Esophagus squamous epithelium (tissue), 5 donors: Measurements from ENCODE around the gene IGF1R. TPM values are rescaled to one million over a fixed set of nuclear protein-coding genes. Genes with fewer than 3 reads are reported as not detected.

Experiments
- DNase-seq: peaks from one replicate; lab custom pipeline; 2025; lab: John Stamatoyannopoulos, UW
- H3K27ac ChIP-seq, 4 donors: fragments of 200-600 bp; sonication (generic); one replicate each; pipeline ENCODE4 v1.5.1; 2016 to 2019; ENCODE audit warnings: mild to moderate bottlenecking in 1 of 4
- H3K27me3 ChIP-seq, 4 donors: fragments of 200-600 bp; sonication (generic); 1 replicate in 3 of 4; 2 replicates in 1 of 4; pipeline versions ENCODE4 v1.5.1 to v1.6.0; 2017 to 2021; ENCODE audit warnings: antibody characterized with exemption in 1 of 4
- H3K36me3 ChIP-seq, 3 donors: fragments of 200-600 bp; sonication (generic); one replicate each; pipeline ENCODE4 v1.5.1; 2016 to 2019
- H3K4me1 ChIP-seq, 3 donors: fragments of 200-600 bp; sonication (generic); one replicate each; pipeline ENCODE4 v1.5.1; 2017 to 2019
- H3K4me3 ChIP-seq, 4 donors: fragments of 200-600 bp; sonication (generic); 1 replicate in 3 of 4; 2 replicates in 1 of 4; pipeline ENCODE4 v1.5.1; 2016 to 2019; ENCODE audit warnings: mild to moderate bottlenecking in 2 of 4, moderate library complexity in 1 of 4
- H3K9me3 ChIP-seq, 3 donors: fragments of 200-600 bp; sonication (generic); one replicate each; pipeline ENCODE4 v1.5.1; 2016 to 2019
- CTCF ChIP-seq, 6 experiments: fragments of 450-650 bp in 4 of 6; fragments of 200-600 bp in 2 of 6; sonication (generic) in 2 of 6; IDR thresholded peaks; one replicate each; pipeline ENCODE4 v1.5.1; 2016 to 2019; ENCODE audit warnings: antibody characterized with exemption in 6 of 6, mild to moderate bottlenecking in 4 of 6, moderate library complexity in 4 of 6
- POLR2A ChIP-seq, 4 donors: fragments of 450-650 bp; IDR thresholded peaks; one replicate each; pipeline ENCODE4 v1.6.1; 2017; ENCODE audit warnings: antibody characterized with exemption in 4 of 4, mild to moderate bottlenecking in 4 of 4, moderate library complexity in 3 of 4
- WGBS, 2 donors: methylation state at CpG; one replicate each; pipeline ENCODE4 v1.1.5; 2018; 5-methylcytosine and 5-hydroxymethylcytosine counted together
- intact Hi-C: fragments of 100-400 bp; cut with DNase I; formaldehyde crosslinking; loops from one replicate; pipeline ENCODE4 v1.15.0; 2022
- total RNA-seq, 4 donors: library from RNA; depleted of rRNA; stranded (reverse); fragments of >200 nt; gene quantifications; one replicate each; pipeline ENCODE4 v1.1.0, GENCODE V29; 2016
- donor health status: DM: yes; HTN: yes; CAD: no.

Gene IGF1R
- total RNA-seq, 4 donors from 2014 or later = 20.5 to 54.8 (median 40.4) TPM

GRCh38 chr15:98873441-98874218 is 225.3 kb downstream of the IGF1R start:
- intact Hi-C loops = no loop called here
- H3K4me3 ChIP-seq = peak overlapping the region in 1 of 4 donors; percentile 14
- TF ChIP-seq CTCF (IDR thresholded peaks at IDR 0.05) (no peak), POLR2A (IDR thresholded peaks at IDR 0.05) (no peak)
- WGBS, 2 donors = 14 to 27% methylated on average over 12 of the region's 12 CpGs
- no peaks in the 10 kb centered on the region for H3K9me3 ChIP-seq
- no peaks in the 10 kb centered on the region for H3K27me3 ChIP-seq
- no peak for DNase-seq
- H3K36me3 ChIP-seq = no peaks in the 10 kb centered on the region
- H3K27ac ChIP-seq = peak overlapping the region; percentile 32 to 79 (median 64)
- peaks cover 15 to 87% (median 42%) of the 10 kb centered on the region in 3 donors for H3K4me1 ChIP-seq

- peak overlapping the region in 1 of 4 donors; percentile 14 for H3K4me3 ChIP-seq
- intact Hi-C loops = no loop called here
- peaks cover 15 to 85% (median 39%) of the 10 kb centered on the region in 3 donors for H3K4me1 ChIP-seq
- 48 to 58% methylated on average over 7 of the region's 7 CpGs for WGBS, 2 donors
- no peak for DNase-seq
- H3K27ac ChIP-seq = peak overlapping the region; percentile 32 to 79 (median 64)
- no peaks in the 10 kb centered on the region for H3K9me3 ChIP-seq
- H3K27me3 ChIP-seq = no peaks in the 10 kb centered on the region
- TF ChIP-seq POLR2A (IDR thresholded peaks at IDR 0.05) (no peak), CTCF (IDR thresholded peaks at IDR 0.05) (no peak)
- H3K36me3 ChIP-seq = no peaks in the 10 kb centered on the region
These were observed 226.0 kb downstream of the IGF1R start for GRCh38 chr15:98874370-98874769.

GRCh38 chr15:98874773-98875172 is 226.4 kb downstream of the IGF1R start:
- WGBS, 2 donors = 17 to 23% methylated on average over 7 to 8 of the region's 8 CpGs
- no peak for TF ChIP-seq CTCF (IDR thresholded peaks at IDR 0.05)
- TF ChIP-seq POLR2A (IDR thresholded peaks at IDR 0.05) = no peak
- intact Hi-C loops = no loop called here
- DNase-seq = no peak
- Histone ChIP-seq H3K4me1 (peaks cover 15 to 81% (median 38%) of the 10 kb centered on the region in 3 donors), H3K27me3 (no peaks in the 10 kb centered on the region), H3K9me3 (no peaks in the 10 kb centered on the region), H3K27ac (peak overlapping the region; percentile 32 to 79 (median 64)), H3K36me3 (no peaks in the 10 kb centered on the region), H3K4me3 (peak overlapping the region in 1 of 4 donors; percentile 9)

GRCh38 chr15:98875309-98875708 is 227.0 kb downstream of the IGF1R start:
- H3K4me3 ChIP-seq = no peak overlapping the region
- intact Hi-C loops = no loop called here
- TF ChIP-seq CTCF (IDR thresholded peaks at IDR 0.05) = no peak
- TF ChIP-seq POLR2A (IDR thresholded peaks at IDR 0.05) = no peak
- H3K27ac ChIP-seq = peak overlapping the region in 3 of 4 donors; percentile 68 to 79 (median 73)
- no peaks in the 10 kb centered on the region for H3K36me3 ChIP-seq
- no peak for DNase-seq
- WGBS, 2 donors = 23 to 30% methylated on average over 3 of the region's 3 CpGs
- no peaks in the 10 kb centered on the region for H3K9me3 ChIP-seq
- H3K27me3 ChIP-seq = no peaks in the 10 kb centered on the region
- H3K4me1 ChIP-seq = peaks cover 15 to 76% (median 35%) of the 10 kb centered on the region in 3 donors
